ENCODE data around the gene TEX2. TPM values are rescaled to one million over a fixed set of nuclear protein-coding genes. Genes with fewer than 3 reads are reported as not detected.

Gene TEX2
- total RNA-seq, 1 experiment from 2014 or later, result 22.7 TPM

- DNase-seq (ENCODE audit: low spot score), result no peak
- in situ Hi-C loops (cut with HindIII; ENCODE audit: low sequenced_read_pairs), result no loop called here
These were observed 12.0 kb upstream of the TEX2 start for GRCh38 chr17:64275016-64275415.

DNA sequence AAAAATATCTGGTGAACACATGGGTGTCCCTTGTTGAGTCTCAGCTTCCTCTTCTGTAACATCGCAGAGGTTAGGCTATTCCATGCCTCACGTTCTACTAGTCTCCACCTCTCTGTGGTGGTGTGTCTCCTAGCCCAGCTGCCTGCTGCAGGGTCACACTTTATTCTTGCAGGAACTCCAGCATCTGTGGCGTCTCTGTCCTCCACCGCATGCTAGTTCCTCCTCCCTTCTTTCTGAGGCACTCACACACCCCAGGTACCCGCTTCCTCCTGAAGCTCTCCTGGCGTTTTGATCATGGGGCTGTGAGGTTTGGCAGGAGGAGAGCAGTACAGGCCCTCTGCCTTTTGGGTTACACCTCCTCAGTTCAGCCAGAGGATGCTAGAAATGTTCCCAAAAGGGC lies 9.9 kb upstream of the TEX2 start:
- in situ Hi-C loops (cut with HindIII; ENCODE audit: low sequenced_read_pairs), result no loop called here
- DNase-seq (ENCODE audit: low spot score), result no peak

GRCh38 chr17:64270885-64271284 lies 7.8 kb upstream of the TEX2 start:
- in situ Hi-C loops (cut with HindIII; ENCODE audit: low sequenced_read_pairs), result no loop called here
- no peak for DNase-seq (ENCODE audit: low spot score)

DNA sequence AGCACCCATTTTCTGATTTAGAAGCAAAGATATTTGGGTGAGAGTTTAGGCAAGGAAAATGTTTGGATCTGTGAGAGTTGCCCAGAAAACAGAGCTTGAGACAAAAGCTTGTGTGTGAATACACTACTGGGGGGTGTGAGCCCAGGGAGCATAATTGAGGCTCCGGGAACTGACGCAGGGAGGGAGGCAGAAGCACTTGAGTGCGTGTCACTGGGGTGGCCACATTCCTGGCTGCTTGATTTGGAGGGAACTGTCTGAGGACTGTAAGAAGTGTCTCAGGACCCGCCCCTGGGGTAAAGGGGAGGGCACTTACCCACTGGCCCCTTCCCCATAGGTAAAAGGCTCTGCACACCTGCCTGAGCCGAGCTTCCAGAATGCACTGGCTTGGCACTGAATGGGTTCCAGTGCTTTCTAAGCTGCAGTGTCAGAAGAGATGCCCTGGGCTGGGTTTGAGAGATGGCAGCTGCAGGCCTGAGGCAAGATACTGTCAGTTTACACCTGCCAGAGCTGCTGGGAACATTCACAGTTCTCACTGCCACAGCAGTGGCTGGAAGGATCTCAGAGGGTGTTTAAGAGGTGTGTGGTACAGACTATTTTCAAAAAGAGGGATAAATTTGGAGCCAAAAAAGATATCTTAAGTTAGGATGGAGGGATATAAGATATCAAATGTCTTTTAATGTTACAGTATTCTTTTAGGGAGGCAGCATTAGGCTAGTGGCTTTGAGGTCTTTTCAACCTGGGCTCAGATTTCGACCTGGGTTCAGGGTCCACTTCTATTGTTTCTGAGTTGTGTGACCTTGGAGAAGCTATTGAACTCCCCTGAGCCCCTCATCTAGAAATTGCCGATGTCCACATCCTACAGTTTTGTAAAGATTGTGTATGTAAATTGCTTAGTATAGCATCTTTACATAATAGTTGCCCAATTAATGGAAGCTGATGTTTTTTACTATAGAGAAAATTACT lies 6.9 kb upstream of the TEX2 start:
- no peak for DNase-seq (ENCODE audit: low spot score)
- in situ Hi-C loops (cut with HindIII; ENCODE audit: low sequenced_read_pairs), result no loop called here

- DNase-seq (ENCODE audit: low spot score), result no peak
- in situ Hi-C loops (cut with HindIII; ENCODE audit: low sequenced_read_pairs), result no loop called here
These were observed 1.8 kb upstream of the TEX2 start for GRCh38 chr17:64264891-64265290.

GRCh38 chr17:64262198-64262999 lies 661 bp downstream of the TEX2 start:
- in situ Hi-C loops (cut with HindIII; ENCODE audit: low sequenced_read_pairs), result no loop called here
- peak; percentile 49 for DNase-seq (ENCODE audit: low spot score)

GRCh38 chr17:64261417-64262145 lies 1.5 kb downstream of the TEX2 start:
- in situ Hi-C loops (cut with HindIII; ENCODE audit: low sequenced_read_pairs), result no loop called here
- no peak for DNase-seq (ENCODE audit: low spot score)

GRCh38 chr17:64260886-64261285 lies 2.2 kb downstream of the TEX2 start:
- in situ Hi-C loops (cut with HindIII; ENCODE audit: low sequenced_read_pairs), result no loop called here
- DNase-seq (ENCODE audit: low spot score), result no peak

DNA sequence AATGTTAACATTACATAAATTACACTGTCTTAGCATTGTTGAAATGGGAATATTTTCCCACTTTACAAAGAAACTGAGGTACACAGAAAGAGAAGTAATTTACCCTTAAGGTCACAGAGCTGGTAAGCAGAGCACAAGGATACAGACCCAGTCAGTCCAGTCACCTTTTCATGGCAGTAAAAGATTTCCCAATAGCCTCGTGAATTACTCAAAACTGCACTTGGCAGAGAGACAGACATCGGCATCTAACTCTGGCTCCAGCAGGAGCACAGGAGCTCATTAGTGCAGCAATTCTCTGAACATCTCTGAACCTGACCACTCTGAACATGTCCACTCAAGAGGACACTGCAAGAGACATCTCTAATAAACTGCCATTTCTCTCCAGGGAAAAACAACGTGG lies 3.1 kb downstream of the TEX2 start:
- no peak for DNase-seq (ENCODE audit: low spot score)
- in situ Hi-C loops (cut with HindIII; ENCODE audit: low sequenced_read_pairs), result no loop called here

DNA sequence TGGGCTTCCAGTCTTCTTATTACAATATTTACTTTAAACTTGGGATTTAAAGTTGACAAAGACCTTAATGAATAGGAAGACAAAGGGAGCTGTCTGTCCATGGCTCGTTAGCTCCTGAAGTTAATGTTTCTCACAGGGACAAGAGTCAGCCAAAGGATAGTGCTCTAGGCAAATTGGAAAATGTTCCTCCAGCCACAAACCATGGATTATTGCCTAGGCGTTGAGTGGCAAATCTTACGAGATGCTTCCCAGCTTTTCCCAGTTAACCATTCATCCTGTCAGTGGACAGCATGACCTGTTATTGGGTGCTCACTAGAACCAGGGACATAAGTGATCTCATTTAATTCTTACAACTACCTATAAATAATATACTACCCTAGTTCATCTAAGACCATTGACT lies 3.6 kb downstream of the TEX2 start:
- in situ Hi-C loops (cut with HindIII; ENCODE audit: low sequenced_read_pairs), result no loop called here
- no peak for DNase-seq (ENCODE audit: low spot score)

DNA sequence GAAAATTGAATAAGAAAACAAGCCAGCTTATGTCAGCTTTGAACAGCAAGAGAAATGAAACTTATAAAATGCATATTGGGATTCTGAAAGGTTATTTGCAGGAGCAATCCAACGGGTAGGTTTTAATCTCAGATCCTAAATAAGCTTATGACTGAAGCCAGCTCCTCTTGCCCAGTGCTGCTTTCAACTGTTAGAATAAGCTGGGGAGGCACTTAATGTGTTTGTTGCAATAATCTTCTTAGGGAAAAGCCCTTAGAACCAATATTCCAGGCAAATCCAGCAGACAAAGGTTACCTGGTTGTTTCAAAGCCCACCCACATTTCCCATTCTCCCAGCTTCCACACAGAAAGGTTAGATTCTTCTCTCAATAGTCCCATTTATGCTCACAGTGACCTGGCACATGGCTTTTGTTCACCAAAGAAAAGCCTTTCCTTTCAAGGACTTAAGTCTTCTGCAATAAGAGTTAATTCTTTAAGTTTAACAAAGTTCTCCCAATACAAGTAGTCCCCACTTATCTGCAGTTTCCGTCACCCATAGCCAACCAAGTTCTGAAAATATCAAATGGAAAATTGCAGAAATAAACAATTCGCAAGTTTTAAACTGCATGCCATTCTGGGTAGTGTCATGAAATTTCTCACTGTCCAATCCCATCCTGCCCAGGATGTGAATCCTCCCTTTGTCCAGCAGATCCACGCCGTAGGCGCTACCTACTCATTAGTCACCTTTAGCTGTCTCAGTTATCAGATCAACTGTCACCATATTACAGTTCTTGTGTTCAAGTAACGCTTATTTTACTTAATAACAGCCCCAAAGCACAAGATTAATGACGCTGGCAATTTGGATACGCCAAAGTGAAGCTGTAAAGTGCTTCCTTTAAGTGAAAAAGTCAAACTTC lies 5.9 kb downstream of the TEX2 start:
- DNase-seq (ENCODE audit: low spot score), result no peak
- in situ Hi-C loops (cut with HindIII; ENCODE audit: low sequenced_read_pairs), result no loop called here

DNA sequence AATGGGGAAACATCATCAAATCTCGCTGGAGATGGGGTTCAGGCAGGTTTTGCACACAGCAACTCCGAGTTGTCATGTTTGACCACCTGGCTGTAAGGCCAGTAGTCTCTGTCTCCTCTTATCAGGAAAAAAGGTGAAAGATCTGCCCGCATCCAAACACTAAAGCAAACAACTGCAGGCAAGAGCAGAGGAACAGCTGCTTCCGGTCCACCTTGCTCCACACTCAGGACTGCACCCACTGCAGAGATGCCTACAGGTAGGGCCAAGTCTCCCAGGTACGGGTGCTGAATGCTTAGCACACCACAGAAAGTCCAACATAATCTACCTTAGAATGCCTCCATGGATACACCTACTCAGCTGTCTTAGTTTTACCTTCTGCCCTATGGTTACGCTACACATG lies 7.3 kb downstream of the TEX2 start:
- no peak for DNase-seq (ENCODE audit: low spot score)
- in situ Hi-C loops (cut with HindIII; ENCODE audit: low sequenced_read_pairs), result no loop called here

DNA sequence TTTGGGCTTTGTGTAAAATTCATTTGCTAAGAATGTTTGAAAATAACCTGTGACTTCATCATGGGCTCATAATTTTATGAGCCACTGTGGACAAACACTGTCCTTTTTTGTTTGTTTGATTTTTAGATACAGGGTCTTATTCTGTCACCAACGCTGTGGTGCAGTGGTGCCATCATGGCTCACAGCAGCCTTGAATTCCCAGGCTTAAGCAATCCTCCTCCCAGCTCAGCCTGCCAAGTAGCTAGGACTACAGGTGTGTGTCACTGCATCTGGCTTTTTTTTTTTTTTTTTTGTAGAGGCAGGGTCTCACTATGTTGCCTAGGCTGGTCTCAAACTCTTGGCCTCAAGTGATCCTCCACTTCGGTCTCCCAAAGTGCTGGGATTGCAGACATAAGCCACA lies 8.3 kb downstream of the TEX2 start:
- in situ Hi-C loops (cut with HindIII; ENCODE audit: low sequenced_read_pairs), result no loop called here
- no peak for DNase-seq (ENCODE audit: low spot score)

GRCh38 chr17:64253470-64253869 lies 9.6 kb downstream of the TEX2 start:
- no peak for DNase-seq (ENCODE audit: low spot score)
- in situ Hi-C loops (cut with HindIII; ENCODE audit: low sequenced_read_pairs), result no loop called here

- in situ Hi-C loops (cut with HindIII; ENCODE audit: low sequenced_read_pairs), result no loop called here
- DNase-seq (ENCODE audit: low spot score), result no peak
These were observed 10.2 kb downstream of the TEX2 start for GRCh38 chr17:64252831-64253230.

- no peak for DNase-seq (ENCODE audit: low spot score)
- in situ Hi-C loops (cut with HindIII; ENCODE audit: low sequenced_read_pairs), result no loop called here
These were observed 12.7 kb downstream of the TEX2 start for GRCh38 chr17:64250233-64250835.

GRCh38 chr17:64247836-64248235 lies 15.2 kb downstream of the TEX2 start:
- in situ Hi-C loops (cut with HindIII; ENCODE audit: low sequenced_read_pairs), result no loop called here
- peak; percentile 80 for DNase-seq (ENCODE audit: low spot score)
